Activated CD8-positive, alpha-beta memory T cell treated with anti-CD3 and anti-CD28 coated beads, Interleukin-2, amount 50 U/mL, for 24 hours (primary cell): ENCODE data around the gene TFDP1.
"Not testable (repeated sequence)": the region's sequence is repeated elsewhere in the genome, so short reads cannot be mapped to it uniquely, and the experiment has no call there.

Experiments used
- DNase-seq: peaks from one replicate; pipeline ENCODE4 v3.0.0-alpha.2; 2020; ENCODE audit errors: extremely low read depth

Gene TFDP1

DNA sequence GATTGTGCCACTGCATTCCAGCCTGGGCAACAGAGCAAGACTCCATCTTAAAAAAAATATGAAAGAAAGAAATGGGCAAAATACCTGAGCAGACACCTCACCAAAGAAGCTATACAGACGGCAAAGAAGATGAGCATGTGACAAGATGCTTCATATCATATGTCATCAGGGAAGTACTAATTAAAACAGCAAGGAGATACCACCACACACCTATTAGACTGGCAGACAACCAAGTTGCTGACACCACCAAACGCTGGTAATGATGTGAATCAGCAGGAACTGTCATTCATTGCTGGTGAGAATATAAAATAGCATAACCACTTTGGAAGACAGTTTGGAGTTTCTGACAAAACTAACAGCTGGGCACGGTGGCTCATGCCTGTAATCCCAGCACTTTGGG is 11.5 kb upstream of the TFDP1 start:
- no peak for DNase-seq

DNA sequence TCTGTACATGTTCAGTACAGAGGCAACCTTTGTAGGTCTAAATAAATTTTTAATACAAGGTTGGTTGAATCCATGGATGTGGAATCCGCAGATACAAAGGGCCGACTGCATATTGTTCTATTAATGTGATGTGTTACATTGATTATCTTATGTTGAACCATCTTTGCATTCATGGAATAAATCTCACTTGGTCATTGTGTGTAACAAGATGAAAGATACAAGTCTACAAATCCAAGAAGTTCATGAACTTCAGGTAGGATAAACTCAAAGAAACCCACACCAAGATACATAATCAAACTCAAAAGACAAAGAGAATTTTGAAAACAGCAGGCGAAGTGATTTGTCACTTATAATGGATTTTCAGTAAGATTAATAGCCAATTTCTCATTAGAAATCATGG is 8.0 kb upstream of the TFDP1 start:
- no peak for DNase-seq

DNA sequence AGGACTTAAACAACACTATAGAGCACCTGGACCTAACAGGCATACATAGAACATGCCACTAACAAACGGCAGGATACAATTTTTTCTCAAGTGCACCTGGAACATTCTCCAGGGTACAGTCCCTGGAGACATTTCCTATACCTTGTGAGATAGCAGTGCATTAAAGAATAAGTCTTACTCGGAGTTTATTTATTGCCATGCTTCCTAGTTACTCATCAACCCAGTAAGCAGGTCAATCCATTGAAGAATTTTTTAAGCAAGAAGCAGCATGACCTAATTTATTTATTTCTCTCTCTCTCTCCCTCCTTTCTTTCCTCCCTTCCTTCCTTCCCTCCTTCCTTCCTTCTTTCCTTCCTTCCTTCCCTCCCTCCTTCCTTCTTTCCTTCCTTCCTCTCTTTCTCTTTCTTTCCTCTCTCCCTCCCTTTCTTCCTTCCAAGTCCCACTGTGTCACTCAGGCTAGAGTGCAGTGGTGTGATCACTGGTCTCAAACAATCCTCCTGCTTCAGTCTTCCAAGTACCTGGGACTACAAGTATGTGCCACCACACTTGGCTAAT is 6.6 kb upstream of the TFDP1 start:
- no peak for DNase-seq

DNA sequence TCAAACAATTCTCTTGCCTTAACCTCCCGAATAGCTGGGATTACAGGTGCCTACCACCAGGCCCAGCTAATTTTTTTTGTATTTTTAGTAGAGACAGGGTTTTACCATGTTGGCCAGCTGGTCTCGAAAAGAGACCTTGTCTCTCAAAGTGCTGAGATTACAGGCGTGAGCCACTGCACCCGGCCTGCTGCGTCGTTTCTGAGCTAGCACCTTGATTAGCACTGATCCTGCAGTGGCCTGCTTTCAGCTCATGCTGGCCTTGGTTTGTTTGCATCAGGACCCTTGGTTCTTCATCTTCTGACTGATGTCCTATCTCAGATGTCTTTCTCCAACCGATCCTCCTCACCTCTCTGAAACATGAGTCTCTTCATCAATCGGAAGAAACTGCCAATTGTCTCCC is 4.9 kb upstream of the TFDP1 start:
- DNase-seq, result no peak

DNA sequence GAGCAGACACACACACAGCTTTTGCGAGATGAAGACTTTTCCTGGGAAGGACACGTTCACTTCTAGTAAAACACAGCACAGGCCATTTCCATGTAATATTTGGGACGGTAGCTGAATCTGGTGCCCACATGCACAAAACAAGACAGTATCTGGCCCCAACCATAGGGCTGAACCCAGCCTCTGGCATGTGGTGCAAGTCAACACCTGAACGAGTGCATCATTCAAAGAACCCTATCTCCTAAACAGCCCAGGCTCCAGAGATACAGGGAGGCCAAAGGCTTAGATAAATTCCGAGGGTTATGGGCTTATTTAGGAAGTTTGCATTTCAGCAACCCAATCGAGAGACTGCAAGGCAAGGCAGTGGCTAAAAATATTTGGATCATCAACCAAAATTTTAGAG is 2.7 kb upstream of the TFDP1 start:
- DNase-seq, result no peak

DNA sequence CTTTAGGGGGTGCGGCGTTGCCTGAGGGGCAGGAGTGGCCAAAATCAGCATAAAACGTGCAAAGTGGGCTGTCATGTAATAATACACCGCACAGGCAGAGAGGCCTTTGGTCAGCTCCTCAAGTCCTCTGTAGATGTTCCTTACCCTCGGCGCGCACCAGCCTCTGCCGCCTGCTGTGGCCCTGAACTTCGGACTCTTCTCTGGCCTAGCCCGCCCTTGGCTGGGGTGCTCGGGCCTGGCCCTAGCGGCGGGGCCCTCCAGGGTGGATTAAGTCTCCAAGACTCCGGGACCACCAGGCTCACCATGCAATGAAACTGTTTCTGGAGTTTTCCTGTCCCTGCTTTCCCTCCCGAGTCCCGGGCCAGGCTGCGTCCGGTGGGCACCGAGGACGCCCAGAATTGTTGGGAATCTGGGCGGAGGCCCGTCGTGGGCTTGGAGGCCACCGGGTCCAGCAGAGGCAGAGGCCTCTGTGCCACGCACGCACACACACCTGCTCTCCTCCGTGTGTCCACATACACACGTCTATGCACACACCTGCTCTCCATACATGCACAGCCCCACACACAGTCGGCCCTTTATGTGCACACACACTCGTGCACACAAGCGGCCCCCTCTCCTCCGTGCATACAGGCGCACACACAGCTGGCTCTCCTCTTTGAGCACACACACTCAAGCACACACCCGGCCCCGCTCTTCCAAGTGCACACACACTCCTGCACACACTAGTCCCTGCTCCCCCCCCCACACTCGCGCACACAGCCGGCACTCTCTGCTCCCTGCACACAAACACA is 1.5 kb upstream of the TFDP1 start:
- DNase-seq, result no peak

DNA sequence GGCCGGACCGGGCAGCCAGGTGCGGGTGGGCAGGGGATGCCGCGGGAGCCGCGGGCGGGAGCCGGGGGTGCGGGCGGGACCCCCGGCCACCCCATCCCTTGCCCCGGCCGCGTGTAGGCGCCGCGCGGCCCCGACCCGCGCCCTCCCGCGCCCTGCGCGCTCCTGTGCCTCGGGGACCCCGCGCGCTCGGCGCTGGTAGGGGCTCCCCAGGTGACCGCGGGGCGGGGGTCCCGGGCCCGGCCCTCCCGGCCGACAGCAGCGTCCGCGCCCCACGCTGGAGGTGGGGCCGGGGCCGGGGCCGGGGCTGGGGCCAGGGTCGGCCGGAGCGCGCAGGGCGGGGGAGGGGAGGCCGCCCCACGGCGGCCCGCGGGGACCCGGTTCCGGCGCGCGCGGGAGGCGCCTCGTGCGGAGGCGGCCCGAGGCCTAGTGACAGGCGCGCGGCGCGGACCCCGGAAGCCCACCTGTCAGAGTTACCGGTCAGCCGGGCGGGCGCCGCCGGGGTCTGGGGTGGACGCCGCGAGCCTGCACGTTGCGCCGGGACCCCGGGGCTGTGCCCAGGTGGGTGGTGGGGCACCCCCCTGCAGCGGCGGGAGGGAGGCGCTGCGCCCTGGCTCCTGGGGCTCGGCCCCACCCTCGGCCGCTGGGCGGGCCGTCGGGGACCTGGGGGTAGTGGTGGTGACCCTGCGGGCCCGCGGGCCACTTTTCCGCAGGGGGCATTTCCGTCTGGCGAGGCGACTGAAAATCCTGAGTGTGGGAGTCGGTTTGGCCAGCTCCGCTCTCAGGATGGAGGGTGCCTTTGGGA is 518 bp downstream of the TFDP1 start:
- no peak for DNase-seq

DNA sequence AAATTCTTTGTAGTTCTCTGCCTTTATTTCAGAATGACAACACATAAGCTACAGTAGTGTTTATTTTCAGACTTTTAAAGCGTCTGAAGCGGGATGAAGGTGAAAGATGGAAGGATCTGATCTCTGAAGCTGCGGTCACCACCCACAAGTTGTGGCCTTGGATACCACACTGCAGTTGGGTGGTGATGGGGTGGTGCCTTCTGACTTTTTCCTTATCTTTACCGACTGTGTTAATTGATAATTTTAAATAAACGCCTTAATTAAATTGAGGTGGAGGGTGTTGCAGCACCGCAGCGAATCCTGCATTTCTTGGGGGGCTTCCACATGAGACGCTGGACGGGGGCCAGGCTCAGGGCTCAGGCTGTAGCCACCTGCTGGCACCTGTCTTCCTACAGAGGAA is 1.3 kb downstream of the TFDP1 start:
- no peak for DNase-seq

DNA sequence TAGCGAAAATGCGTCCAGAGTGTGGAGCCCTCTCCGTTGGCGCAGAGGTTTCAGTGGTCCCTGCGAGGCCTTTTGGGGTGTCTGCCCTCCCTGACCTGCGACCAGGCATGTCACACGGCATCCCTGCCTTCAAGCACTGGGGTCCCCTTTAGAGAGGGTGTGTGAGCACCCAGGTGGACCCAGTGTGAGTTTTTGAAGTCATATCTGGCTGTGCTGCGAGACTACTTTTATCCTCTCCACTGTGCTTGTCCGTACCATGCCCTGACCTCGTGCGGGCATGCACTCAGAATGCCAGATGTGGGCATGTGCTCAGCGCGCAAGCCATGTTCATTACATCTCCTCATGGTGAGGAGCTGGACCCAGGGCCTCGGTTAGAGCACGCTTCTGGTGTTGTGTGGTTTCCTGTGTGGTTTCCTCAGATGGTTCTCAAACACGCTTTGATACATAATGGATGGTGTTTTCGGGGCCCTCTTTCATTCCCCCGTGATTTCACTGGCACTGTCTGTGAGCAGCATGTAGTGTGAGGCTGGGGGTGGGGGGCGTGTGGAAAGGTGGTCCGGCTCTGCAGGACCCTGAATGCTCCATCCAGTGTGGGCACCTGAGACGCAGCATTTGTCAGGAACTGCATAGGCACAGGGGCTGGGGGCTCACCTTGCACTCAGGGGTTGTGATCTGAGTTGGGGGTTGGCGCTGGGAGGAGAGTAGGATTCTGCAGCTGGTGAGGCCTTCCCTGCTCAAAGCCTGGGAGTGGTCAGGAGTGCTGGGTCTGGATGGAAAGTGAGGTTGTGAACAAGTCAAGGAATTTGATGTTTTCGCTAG is 2.3 kb downstream of the TFDP1 start:
- DNase-seq, result no peak

DNA sequence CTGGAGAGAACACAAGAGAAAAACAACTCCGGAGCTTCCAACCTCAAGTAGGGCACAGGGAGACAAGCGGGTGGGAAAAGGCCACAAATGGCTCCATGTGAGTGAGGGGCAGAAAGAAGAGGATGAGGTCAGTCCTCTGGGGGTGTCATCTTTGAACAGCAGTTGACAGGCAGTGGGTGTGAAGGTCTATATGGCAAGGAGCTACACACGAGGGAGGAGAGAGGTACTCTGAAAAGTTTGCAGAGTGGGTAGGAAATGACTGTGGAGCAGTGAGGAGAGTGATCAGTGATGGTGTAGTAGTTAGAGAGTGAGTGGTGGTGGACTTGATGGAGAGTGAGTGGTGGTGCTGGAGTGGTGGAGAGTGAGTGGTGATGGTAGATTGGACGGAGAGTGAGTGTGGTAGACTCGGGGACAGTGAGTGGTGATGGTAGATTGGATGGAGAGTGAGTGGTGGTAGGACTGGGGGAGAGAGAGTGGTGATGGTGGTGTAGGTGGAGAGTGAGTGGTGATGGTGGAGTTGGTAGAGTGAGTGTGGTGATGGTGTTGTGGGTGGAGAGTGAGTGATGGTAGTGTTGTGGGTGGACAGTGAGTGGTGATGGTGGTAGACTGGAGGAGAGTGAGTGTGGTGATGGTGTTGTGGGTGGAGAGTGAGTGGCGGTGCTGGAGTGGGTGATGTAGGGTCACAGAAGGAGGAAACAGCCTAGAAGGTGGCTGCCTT is 4.0 kb downstream of the TFDP1 start:
- no peak for DNase-seq

DNA sequence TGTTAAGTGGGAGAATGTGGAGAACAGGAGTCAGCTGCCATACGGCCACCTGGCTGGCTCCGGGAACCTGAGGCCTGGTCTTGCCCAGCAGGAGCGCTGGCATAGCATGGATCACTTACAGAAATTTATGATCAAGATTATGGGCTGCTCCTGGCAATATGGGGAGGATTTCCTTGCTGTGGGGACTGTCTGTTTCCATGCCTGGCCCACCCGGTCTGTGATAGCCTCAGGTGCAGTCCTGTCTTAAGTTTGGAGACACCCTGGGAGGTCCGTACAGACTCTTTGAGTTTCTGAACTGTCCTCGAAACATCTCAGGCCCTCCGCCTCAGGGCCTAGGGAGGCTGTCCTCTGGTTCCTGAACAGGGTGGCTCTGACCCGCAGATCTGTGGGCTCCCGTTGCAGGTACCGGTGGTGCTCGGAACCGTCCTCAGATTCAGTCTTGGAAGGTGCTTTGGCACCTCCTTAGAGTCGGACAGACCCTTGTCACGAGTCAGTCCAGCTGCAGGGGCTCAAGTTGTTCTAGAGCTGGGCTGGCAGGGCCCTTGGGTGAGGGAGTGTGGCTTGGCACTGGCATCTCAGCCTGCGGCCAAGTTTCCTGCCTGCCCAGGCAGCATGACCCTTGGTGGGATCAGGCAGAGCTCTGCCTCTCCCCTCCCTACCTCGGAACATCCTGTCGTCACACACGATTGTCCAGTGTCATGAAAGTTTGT is 4.9 kb downstream of the TFDP1 start:
- DNase-seq, result no peak

DNA sequence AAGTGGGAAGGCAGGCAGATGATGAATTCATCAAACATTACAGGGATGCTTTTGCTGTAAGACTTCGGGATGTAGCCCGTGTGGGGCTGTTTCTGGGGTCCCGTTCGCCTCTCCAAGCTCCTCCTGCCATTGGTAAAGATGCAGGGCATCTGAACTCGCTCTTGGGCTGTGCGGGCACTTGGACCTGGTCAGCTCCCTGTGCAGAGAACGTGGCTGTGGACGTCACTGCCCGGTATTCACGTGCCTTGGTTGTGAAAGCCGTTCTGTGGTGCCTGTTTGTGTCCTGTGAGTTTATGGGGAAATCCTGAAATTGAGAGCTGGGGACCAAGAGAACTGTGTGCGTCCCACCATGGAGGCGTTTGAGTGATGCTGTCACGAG is 5.4 kb downstream of the TFDP1 start:
- no peak for DNase-seq

DNA sequence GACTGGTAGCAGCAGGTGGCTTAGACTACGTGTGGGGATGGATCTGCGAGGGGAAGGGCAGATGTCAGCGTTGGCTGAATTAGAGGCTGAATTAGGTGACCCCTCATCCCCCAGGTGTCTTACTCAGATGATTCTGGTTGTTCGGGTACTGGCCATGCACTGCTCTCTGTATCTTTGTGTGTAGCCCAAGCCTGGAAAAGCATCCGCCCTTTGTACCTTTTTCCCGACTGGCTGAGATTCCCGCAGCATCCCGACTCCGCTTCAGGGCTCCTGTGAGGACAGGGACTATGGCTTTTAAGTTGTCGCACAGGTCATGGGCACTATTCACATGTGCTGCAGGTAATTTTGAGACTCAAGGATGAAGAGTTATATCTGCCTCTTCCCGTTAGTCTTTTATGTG is 7.2 kb downstream of the TFDP1 start:
- no peak for DNase-seq

DNA sequence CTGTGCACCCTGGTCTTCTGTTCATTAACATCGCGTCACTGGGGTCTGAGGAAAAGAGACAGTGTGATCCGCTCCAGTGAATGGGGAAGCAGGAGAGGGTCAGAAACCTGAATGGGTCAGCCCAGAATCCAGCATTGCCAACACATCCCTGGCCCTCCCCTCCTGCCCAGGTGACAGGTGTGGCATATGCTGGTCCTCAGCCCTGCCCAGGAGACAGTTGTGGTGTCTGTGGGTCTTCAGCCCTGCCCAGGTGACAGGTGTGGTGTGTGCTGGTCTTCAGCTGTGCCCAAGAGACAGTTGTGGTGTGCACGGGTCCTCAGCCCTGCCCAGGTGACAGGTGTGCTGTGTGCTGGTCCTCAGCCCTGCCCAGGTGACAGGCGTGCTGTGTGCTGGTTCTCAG is 8.0 kb downstream of the TFDP1 start:
- DNase-seq, result no peak

DNA sequence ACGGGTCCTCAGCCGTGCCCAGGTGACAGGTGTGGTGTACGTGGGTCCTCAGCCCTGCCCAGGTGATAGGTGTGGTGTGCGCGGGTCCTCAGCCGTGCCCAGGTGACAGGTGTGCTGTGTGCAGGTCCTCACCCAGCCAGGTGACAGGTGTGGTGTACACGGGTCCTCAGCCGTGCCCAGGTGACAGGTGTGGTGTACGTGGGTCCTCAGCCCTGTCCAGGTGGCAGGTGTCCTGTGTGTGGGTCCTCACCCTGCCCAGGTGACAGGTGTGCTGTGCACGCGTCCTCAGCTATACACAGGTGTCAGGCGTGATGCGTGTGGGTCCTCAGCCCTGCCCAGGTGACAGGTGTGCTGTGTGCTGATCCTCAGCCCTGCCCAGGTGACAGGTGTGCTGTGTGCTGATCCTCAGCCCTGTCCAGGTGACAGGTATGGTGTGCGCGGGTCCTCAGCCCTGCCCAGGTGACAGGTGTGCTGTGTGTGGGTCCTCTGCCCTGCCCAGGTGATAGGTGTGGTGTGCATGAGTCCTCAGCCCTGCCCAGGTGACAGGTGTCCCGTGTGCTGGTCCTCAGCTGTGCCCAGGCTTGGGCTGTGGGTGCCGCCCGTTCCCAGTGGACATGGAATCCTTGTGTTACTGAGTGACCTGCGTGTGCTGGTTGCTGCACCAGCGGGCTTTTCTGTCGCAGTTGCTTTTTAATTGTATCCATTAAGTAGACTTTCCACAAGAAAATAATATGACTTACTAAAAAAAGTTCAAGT is 9.7 kb downstream of the TFDP1 start:
- DNase-seq, result not testable (repeated sequence)

DNA sequence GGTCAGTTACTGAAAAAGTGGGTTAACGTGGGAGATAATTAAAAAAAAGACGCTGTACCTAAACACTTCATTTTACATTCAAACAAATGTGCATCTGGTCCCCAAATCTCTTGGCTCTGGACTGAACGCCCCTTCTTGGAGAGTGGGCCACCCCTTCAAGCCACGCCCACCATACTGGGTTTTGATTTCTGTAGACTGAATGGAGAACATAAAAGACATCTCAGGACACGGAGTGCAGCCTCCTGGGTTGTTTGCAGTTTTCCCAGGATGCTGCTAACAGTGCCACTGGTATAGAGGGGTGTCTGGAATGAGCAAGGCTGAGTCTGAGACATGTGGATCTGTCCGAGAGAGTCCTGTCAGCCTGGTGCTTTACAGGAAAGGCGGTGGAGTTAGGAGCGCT is 10.6 kb downstream of the TFDP1 start:
- DNase-seq, result no peak

DNA sequence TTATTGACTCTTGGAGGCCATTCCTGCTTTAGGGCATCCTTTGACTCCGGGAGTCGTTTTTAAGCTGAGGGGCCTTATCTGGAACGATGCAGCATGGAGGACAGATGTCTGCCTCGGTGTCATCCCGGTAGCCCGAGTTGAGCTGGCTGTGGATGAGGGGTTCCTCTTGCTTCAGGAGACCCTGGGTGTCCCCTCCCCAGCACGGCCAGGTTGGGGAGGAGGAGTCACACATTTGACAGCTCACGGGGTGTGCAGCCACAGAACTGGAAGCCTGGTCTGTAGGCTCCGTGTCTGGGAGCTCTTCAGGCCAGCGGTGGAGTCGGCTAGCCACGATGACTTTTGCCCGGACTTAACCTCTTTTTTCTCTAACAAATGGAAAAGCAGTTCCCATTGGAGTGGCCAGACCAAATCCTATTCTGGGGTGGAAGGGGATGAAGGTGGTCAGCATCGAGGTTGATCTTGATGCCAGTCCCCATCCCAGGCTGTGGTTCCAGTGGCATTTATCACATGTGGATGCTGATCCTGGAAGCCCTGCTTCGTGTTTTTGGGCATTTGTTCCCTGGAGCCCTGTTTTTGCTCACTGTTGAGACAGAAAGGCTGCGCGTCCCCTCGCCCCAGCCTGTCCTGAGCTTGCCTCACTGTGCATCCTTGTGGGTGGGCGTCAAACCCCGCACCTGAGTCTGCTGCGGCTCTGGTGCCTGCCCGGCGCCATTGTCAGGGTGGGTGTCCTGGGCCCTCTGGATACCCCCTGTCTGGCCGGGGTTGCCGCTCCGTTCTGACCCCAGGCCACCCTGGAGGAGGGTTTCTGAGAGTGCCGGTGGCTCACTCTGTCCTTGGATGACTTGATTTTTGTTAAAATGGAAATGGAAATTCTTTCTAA is 12.0 kb downstream of the TFDP1 start:
- no peak for DNase-seq

DNA sequence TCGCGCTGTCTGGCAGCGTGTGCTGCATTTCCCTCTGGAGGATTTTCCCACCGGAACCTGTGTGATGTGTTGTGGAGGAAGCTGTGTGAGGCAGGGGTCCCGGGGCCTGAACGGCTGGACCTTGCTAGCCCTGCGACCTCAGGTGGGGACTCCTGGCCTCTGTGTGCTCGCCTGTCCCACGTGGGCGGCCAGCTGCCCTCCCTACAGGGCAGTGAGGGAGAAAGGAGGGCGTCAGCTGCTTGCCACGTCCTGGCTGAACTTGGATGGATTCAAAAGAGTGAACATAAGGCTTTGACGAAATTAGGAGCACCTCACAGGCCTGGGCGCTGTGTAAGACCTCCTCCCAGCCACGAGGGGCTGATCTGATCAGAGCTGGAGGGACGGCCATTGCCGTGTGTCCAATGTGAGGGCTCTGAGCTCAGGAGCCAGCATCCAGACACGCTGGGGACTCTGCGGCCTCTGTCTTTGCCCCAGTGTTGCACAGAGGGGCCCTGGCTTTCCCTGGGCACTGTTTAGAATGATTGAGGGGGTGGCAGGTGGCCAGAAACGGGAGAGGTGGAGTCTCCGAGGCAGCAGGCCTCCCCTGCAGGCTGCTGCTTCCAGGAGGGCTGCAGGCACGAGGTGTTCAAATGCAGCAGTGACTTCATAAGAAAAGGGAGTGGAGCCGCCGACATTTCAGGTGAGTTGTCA is 13.0 kb downstream of the TFDP1 start:
- DNase-seq, result no peak

DNA sequence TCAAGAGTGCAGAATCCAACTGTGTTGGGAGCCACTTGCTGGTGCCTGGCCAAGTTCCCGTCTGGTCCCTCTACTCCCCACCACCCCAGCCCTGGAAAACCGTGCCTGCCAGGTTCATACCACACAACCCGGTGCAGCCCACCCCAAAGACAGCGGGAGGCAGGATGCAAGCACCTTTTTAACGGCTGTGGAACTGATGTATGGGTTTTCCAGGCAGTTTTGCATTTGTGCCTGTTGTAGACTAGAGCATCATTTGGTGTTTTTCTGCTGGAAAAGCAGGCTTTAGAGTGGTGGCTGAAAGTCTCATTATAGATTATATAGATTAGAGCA is 13.5 kb downstream of the TFDP1 start:
- no peak for DNase-seq
